Adrenal gland (tissue), 12 donors: ENCODE measurements around the gene KRT79. TPM values are rescaled to one million over a fixed set of nuclear protein-coding genes. Genes with fewer than 3 reads are reported as not detected.

ENCODE experiments used
- DNase-seq, 7 donors: peaks; one replicate each; pipeline ENCODE4 v3.0.0-alpha.2; 2019 to 2020
- H3K27ac ChIP-seq, 5 donors: fragments of 200-600 bp; sonication (generic) in 4 of 5; 1 replicate in 3 of 5; 2 replicates in 2 of 5; pipeline versions ENCODE4 v1.5.1 to v1.8.0; 2016 to 2020; ENCODE audit warnings: mild to moderate bottlenecking in 1 of 5
- H3K27me3 ChIP-seq: fragments of 200-600 bp; 2 replicates; pipeline ENCODE4 v1.8.0; 2021
- H3K36me3 ChIP-seq, 2 donors: fragments of 200-600 bp; replicated peaks in 1 of 2; 1 replicate in 1 of 2; 2 replicates in 1 of 2; pipeline versions ENCODE4 v1.5.1 to v1.8.0; 2018 to 2022
- H3K4me1 ChIP-seq, 2 donors: fragments of 200-600 bp; replicated peaks in 1 of 2; 1 replicate in 1 of 2; 2 replicates in 1 of 2; pipeline versions ENCODE4 v1.5.1 to v1.8.0; 2018 to 2021
- H3K4me3 ChIP-seq, 4 donors: fragments of 200-600 bp; sonication (generic) in 3 of 4; one replicate each; pipeline ENCODE4 v1.5.1; 2016 to 2018
- H3K9me3 ChIP-seq, 3 donors: fragments of 200-600 bp; sonication (generic) in 1 of 3; replicated peaks in 1 of 3; 1 replicate in 2 of 3; 2 replicates in 1 of 3; pipeline versions ENCODE4 v1.5.1 to v1.8.0; 2016 to 2021
- CTCF ChIP-seq, 6 experiments: fragments of 450-650 bp in 4 of 6; fragments of 200-600 bp in 2 of 6; sonication (generic) in 1 of 6; IDR thresholded peaks; 1 replicate in 5 of 6; 2 replicates in 1 of 6; pipeline versions ENCODE4 v1.5.1 to v1.8.0; 2016 to 2021; ENCODE audit warnings: antibody characterized with exemption in 6 of 6, mild to moderate bottlenecking in 2 of 6, moderate library complexity in 1 of 6
- POLR2A ChIP-seq, 2 donors: fragments of 450-650 bp; IDR thresholded peaks; one replicate each; pipeline ENCODE4 v1.6.1; 2017; ENCODE audit warnings: antibody characterized with exemption in 2 of 2, mild to moderate bottlenecking in 2 of 2, moderate library complexity in 1 of 2
- WGBS, 4 donors: extraction: QIAGEN DNeasy Blood & Tissue Kit in 2 of 4; methylation state at CpG; one replicate each; pipeline versions ENCODE4 v1.1.5 to v1.1.7; 2013 to 2017; 5-methylcytosine and 5-hydroxymethylcytosine counted together
- intact Hi-C, 2 donors: fragments of 100-400 bp; cut with DNase I; formaldehyde crosslinking; loops; one replicate each; pipeline versions ENCODE4 v1.14.1 to v1.15.0; 2022 to 2023
- polyA plus RNA-seq, 3 donors: library from polyadenylated mRNA; stranded (reverse); fragments of 200-250 nt in 2 of 3; fragments of 350-450 nt in 1 of 3; fragmentation: Illumina TruSeq in 1 of 3; extraction: RNeasy Lipid Tissue Mini Kit (QIAGEN cat#74804) in 1 of 3; gene quantifications; one replicate each; pipeline ENCODE4 v1.2.3, GENCODE V29; 2013 to 2014
- total RNA-seq, 9 donors: library from RNA; depleted of rRNA in 4 of 9; stranded (reverse); fragments of >200 nt in 4 of 9; fragments of 120-200 nt in 1 of 9; fragmentation: NEBNext Ultra II Directional in 1 of 9; extraction: Animal tissue kit (Norgen Biotek cat#: 25700) in 1 of 9; gene quantifications; one replicate each; pipeline versions ENCODE4 v1.1.0 to v1.2.4, GENCODE V29; 2013 to 2023
- donor health status: healthy with polysubstance abuse.
- donor health status: Bipolar disorder and iron deficiency.
- donor health status: DM: yes; HTN: yes; CAD: no.
- donor health status: DM: no; HTN: no; CAD: no.
- donor health status: DM: no; HTN: no; CAD: no.
- donor health status: DM: yes; HTN: yes; CAD: no.

Gene KRT79
- total and polyA plus RNA-seq, 12 donors = 0.24 TPM; not detected in 11

- H3K9me3 ChIP-seq = no peaks in the 10 kb centered on the region
- H3K4me3 ChIP-seq = no peak overlapping the region
- H3K27ac ChIP-seq = no peak overlapping the region
- TF ChIP-seq POLR2A (IDR thresholded peaks at IDR 0.05) (no peak), CTCF (IDR thresholded peaks at IDR 0.05) (no peak)
- DNase-seq = no peak
- peaks cover 10% of the 10 kb centered on the region for H3K27me3 ChIP-seq
- intact Hi-C loops = no loop called here
- H3K36me3 ChIP-seq = no peaks in the 10 kb centered on the region
- WGBS, 4 donors = 52 to 69% (median 67%) methylated on average over 2 of the region's 2 CpGs
- no peaks in the 10 kb centered on the region for H3K4me1 ChIP-seq
Observed at GRCh38 chr12:52817699-52818238, 16.3 kb downstream of the KRT79 start.

GRCh38 chr12:52817003-52817698, 17.0 kb downstream of the KRT79 start:
- DNase-seq = no peak
- Histone ChIP-seq H3K4me3 (no peak overlapping the region), H3K36me3 (no peaks in the 10 kb centered on the region), H3K9me3 (no peaks in the 10 kb centered on the region), H3K4me1 (no peaks in the 10 kb centered on the region), H3K27ac (no peak overlapping the region), H3K27me3 (peaks cover 10% of the 10 kb centered on the region)
- no peak for TF ChIP-seq POLR2A (IDR thresholded peaks at IDR 0.05)
- TF ChIP-seq CTCF (IDR thresholded peaks at IDR 0.05) = no peak
- intact Hi-C loops = no loop called here
- WGBS, 4 donors = 75 to 83% (median 79%) methylated on average over 6 to 8 of the region's 8 CpGs

- 65 to 87% (median 73%) methylated on average over 5 to 9 of the region's 9 CpGs for WGBS, 4 donors
- no peak for DNase-seq
- no peak overlapping the region for H3K27ac ChIP-seq
- no peak overlapping the region for H3K4me3 ChIP-seq
- no peaks in the 10 kb centered on the region for H3K4me1 ChIP-seq
- no peaks in the 10 kb centered on the region for H3K9me3 ChIP-seq
- H3K36me3 ChIP-seq = no peaks in the 10 kb centered on the region
- peaks cover 10% of the 10 kb centered on the region for H3K27me3 ChIP-seq
- TF ChIP-seq POLR2A (IDR thresholded peaks at IDR 0.05) (no peak), CTCF (IDR thresholded peaks at IDR 0.05) (no peak)
- intact Hi-C loops = no loop called here
Observed at GRCh38 chr12:52815676-52816588, 18.2 kb downstream of the KRT79 start.

GRCh38 chr12:52815161-52815560, 18.9 kb downstream of the KRT79 start:
- no peak for DNase-seq
- intact Hi-C loops = no loop called here
- WGBS, 4 donors = 86 to 91% (median 90%) methylated on average over 4 of the region's 4 CpGs

More at GRCh38 chr12:52815161-52815560, 18.9 kb downstream of the KRT79 start:
- H3K27me3 ChIP-seq = peaks cover 10% of the 10 kb centered on the region
- no peak overlapping the region for H3K4me3 ChIP-seq
- no peaks in the 10 kb centered on the region for H3K9me3 ChIP-seq
- no peaks in the 10 kb centered on the region for H3K4me1 ChIP-seq
- no peak overlapping the region for H3K27ac ChIP-seq
- TF ChIP-seq POLR2A (IDR thresholded peaks at IDR 0.05) (no peak), CTCF (IDR thresholded peaks at IDR 0.05) (no peak)
- H3K36me3 ChIP-seq = no peaks in the 10 kb centered on the region
